Stimulated activated CD4-positive, alpha-beta T cell treated with anti-CD3 and anti-CD28 coated beads, Interleukin-12 subunit alpha, Interleukin-12 subunit beta, amount 100 ng/mL, for 48 hours (primary cell): Measurements from ENCODE around the gene PPP2R5C.

Source experiments
- DNase-seq, 3 donors: peaks; one replicate each; pipeline ENCODE4 v3.0.0-alpha.2; 2020; ENCODE audit warnings: low read depth in 2 of 3, low spot score in 1 of 3

The PPP2R5C gene

GRCh38 chr14:101882141-101882935, 120.8 kb downstream of the PPP2R5C start:
- no peak for DNase-seq

DNA sequence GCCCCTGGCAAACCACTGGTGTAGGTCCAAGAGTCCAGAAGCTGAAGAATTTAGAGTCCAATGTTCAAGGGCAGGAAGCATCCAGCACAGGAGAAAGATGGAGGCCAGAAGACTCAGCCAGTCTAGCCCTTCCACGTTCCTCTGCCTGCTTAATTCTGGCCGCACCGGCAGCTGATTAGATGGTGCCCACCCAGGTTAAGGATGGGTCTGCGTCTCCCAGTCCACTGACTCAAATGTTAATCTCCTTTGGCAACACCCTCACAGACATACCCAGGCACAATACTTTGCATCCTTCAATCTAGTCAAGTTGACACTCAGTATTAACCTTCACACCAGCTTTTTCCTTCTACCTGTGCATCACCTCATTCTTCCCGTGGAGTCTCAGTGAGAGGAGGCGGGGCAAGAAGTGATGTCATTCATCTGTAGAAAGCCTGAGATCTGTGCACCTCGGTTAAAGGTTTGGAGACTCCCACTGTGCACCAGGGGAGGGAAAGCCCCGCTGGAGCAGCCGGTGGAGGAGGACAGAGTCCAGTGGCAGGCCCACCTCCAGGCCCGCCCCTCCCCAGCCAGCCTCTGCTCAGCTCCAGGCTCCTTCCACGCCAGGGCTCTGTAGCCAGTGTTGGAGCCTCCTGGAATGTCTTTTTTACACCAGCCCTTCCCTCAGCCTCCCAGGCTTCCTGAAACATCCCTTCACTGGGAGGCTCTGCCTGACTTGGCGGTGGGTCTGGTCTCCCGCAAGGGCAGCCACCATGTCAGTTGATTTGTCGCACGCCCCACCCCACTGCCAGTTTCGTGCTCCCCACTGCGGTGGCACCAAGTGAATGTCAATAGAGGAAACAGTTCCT, 122.8 kb downstream of the PPP2R5C start:
- no peak for DNase-seq

DNA sequence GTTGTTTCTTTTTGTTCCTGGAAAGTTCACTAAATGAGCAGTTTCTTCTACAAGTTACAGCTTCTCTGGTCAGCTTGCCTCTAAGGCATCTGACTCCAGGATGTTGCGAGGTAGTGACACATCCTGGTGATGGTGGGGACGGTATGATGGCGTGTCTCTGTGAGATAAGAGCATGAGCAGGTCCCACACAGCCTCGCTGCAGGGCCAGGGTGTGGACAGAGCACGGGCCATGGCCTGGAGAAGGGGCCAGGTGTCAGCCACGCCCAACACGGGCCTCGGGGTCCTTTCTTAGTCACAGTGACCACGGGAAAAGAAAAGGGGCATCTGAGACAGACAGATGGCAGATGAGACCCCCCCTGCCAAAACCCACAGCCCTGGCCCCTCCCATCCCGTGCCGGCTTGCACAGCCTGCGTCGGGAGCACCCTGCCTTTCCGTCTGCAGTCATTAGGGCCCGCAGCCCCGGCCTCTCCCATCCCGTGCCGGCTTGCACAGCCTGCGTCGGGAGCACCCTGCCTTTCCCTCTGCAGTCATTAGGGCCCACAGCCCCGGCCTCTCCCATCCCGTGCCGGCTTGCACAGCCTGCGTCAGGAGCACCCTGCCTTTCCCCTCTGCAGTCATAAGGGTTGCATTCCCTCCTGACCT, 123.5 kb downstream of the PPP2R5C start:
- no peak for DNase-seq

DNA sequence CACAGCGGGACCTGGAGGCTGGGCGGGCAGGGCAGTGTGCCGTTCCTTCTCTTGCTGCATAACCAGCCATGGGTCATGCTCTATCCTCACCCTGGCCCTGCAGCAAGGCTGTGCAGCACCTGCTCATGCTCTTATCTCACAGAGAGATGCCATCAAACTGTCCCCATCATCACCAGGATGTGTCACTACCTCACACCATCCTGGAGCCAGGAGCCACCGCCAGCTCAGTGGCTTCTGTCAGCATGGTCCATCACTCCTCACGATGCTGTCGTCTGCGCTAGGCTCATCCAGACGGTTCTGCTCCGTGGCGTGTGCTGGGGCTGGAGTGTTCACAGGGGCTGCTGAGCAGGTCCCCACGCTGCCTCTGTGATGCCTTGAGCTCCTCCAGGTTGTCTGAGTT, 125.7 kb downstream of the PPP2R5C start:
- no peak for DNase-seq

DNA sequence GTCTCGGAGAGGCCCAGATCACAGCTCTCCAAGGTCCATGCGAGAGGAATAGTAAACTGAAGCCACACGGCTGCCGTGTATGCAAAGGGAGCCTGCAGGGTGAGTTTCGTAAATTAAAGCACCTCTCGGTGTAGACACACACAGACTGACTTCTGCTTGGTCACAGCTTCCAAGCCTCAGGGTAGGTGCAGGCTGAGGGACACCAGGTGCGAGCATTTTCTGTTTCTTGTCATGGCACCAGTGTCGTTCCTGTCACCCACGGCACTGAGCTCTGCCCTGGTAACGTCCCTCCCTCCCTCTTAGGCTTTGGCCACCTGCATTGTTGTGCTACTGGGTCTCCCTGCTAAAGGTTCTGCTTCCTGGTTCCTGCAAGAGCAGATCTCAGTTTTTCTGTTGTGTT, 126.7 kb downstream of the PPP2R5C start:
- no peak for DNase-seq

DNA sequence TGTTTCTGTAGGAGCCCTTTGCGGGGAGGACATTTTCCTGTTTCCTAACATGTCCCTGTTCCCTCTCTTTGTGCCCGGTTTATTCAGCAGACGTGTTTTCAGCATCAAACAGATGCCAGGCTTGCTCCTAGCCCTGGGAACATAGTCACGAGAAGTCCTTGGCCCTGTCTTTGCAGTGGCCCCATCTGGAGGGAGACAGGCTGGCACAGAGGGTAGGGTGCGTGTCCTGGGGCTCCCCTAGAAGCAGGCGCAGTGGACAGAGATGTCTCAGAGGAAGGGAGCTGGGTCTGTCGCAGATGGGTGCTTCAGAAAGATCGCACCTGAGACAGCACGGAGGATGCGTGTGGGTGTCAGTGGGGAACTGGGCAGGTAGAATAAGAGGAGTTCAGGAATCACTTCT, 127.9 kb downstream of the PPP2R5C start:
- DNase-seq = no peak

DNA sequence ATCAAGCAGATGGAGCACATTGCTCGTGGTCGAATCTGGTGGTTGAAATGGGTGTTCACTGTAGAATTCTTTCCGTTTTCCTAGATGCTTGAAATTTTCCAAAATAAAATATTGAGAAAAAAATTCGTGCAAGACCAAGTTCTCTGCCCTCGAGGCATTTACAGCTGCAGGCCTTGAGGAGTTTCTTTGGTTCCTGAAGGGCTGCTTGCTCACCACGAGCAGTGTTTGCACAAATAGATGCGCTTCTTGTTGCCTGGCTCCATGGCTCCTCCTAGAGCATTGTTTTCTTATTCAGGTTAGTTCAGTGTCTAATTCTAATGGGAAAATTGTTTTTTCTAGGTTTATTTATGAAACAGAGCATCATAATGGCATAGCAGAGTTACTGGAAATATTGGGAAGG, 128.4 kb downstream of the PPP2R5C start:
- no peak for DNase-seq

GRCh38 chr14:101891471-101891870, 130.0 kb downstream of the PPP2R5C start:
- DNase-seq = no peak

GRCh38 chr14:101893759-101894158, 132.2 kb downstream of the PPP2R5C start:
- DNase-seq = no peak

DNA sequence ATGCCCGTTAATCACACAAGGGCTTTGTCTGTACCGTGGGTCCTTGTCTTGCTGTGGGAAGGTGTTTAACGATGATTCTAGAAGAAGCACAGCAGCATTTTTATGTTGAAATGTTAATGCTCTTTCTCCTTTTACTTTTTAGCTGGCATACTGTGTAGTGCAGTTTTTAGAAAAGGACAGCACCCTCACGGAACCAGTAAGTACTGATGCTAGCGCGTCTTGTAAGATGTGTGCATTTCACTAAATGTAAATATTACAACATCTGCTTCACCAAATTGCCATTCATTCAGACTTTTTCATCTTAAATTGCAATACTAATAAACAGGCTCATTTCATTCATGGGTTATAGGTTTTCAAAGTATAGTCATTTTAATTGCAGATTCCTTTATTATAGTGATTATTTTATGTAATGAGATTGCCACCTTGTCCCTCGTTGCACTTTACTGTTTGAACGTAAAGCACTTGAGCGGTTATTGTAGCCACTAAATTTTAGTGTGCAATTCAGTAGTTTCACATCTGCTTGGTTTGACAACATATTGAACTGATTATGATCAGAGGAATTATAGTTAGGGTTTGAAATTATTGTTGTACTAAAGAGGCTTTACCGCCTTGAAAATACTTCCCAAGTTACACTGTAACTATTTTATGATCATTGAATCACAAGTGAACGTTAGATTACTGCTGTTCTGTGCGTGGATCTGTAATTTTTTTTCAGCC, 133.0 kb downstream of the PPP2R5C start:
- DNase-seq = no peak

- DNase-seq = no peak
Measured at GRCh38 chr14:101895256-101895655, 133.7 kb downstream of the PPP2R5C start.

- DNase-seq = no peak
Measured at GRCh38 chr14:101897326-101897725, 135.8 kb downstream of the PPP2R5C start.

GRCh38 chr14:101898416-101898815, 136.9 kb downstream of the PPP2R5C start:
- no peak for DNase-seq

GRCh38 chr14:101899263-101899662, 137.8 kb downstream of the PPP2R5C start:
- DNase-seq = no peak

GRCh38 chr14:101900253-101900652, 138.7 kb downstream of the PPP2R5C start:
- DNase-seq = no peak

DNA sequence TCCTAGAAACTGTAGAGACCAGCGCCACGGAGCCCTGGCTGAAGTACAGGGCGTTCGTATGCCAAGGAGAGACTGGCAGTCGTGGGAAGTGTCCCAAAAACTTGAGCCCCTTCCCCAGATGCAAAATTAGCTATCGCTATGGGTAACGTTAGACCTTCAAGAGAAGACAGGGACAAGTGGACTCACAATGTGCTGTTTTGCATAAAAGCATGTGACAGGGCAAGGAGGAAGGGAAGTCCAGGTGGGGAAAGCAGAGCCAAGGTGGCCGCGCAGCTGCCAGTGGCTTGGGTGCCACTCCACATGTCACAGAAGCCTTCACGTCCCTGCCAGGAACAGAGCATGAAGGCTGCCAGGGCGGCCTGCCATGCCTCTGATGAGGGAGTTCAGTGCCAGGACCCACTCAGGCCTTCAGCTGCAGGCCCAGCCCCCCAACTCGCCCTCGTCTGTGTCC, 141.6 kb downstream of the PPP2R5C start:
- no peak for DNase-seq

DNA sequence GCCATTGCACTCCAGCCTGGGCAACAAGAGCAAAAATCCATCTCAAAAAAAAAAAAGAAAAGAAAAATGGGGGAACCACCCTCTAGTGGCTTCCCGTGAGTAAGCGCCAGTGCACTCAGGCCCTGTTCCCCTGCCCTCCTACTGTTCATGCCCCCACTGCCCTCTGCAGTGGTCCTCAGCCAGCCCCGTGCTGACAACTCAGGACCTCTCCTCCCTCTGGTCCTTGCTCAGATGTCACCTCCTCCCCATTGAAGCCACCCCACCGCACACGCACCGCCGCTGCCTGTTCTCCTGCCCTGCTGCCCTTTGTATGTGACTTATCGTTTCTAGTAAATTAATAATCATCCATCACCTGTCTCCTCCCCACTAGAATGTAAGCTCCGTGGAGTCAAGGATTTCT, 144.1 kb downstream of the PPP2R5C start:
- no peak for DNase-seq

- no peak for DNase-seq
Measured at GRCh38 chr14:101906645-101907044, 145.1 kb downstream of the PPP2R5C start.

DNA sequence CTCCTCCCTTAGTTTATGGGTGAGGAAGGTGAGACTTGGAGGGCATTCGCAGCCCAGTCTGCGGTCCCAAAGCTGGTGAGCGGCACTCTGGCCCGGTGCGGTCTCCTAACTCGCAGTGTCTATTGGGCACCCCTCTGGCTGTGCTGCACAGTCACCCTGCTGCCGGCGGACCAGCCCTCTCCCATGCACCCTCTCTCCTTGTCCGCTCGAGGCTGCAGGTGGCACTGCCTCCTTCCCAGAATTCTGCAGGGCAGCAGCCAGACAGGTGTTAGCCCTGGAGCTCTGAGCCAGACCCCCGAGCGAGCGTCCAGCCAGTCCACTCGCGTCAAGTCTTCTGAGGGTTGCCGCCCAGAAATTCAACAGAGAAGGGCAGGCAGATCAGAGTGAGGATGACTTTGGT, 146.1 kb downstream of the PPP2R5C start:
- DNase-seq = no peak

- no peak for DNase-seq
Measured at GRCh38 chr14:101908795-101909194, 147.3 kb downstream of the PPP2R5C start.
